Naive thymus-derived CD4-positive, alpha-beta T cell (primary cell): Measurements from ENCODE around the gene PCK2. TPM values are rescaled to one million over a fixed set of nuclear protein-coding genes. Genes with fewer than 3 reads are reported as not detected.

Experiments used
- ATAC-seq: fragments of 150-1000 bp; cut with Tn5 transposase; 2 replicates; pipeline ENCODE4 v1.10.0; 2021; ENCODE audit warnings: mild to moderate bottlenecking, moderate library complexity
- CTCF ChIA-PET: fragments of 350-600 bp; sonication (Branson Sonifier 250); formaldehyde crosslinking; loops from one replicate; lab custom pipeline; 2021; ENCODE audit warnings: antibody characterized with exemption; lab: Charles Lee
- POLR2A ChIA-PET: fragments of 350-600 bp; sonication (Branson Sonifier 250); formaldehyde crosslinking; loops from one replicate; lab custom pipeline; 2021; ENCODE audit warnings: antibody characterized with exemption, inconsistent platforms; lab: Charles Lee
- DNase-seq, 9 donors: peaks; one replicate each; pipeline versions ENCODE4 v3.0.0 to v3.0.0-alpha.2; 2020 to 2022; ENCODE audit warnings: mixed read lengths in 1 of 9
- H3K27ac ChIP-seq: one replicate; pipeline ENCODE4 v1.7.0; 2013; ENCODE audit warnings: mild to moderate bottlenecking, low read depth, low read length, moderate library complexity
- H3K27me3 ChIP-seq, 2 donors: one replicate each; pipeline ENCODE4 v1.7.0; 2013; ENCODE audit warnings: low read length in 2 of 2, mild to moderate bottlenecking in 2 of 2, moderate library complexity in 2 of 2; ENCODE audit not compliant: control insufficient read depth in 2 of 2, insufficient read depth in 2 of 2
- H3K36me3 ChIP-seq, 3 experiments: 1 replicate in 2 of 3; 2 replicates in 1 of 3; pipeline ENCODE4 v1.7.0; 2013; ENCODE audit warnings: low read length in 3 of 3, mild to moderate bottlenecking in 3 of 3, moderate library complexity in 1 of 3; ENCODE audit not compliant: insufficient read depth in 3 of 3, control insufficient read depth in 2 of 3
- H3K4me1 ChIP-seq, 2 donors: one replicate each; pipeline ENCODE4 v1.7.0; 2013; ENCODE audit warnings: low read length in 2 of 2, mild to moderate bottlenecking in 2 of 2, moderate library complexity in 1 of 2; ENCODE audit not compliant: control insufficient read depth in 2 of 2, insufficient read depth in 2 of 2
- H3K4me3 ChIP-seq: 2 replicates; pipeline ENCODE4 v1.7.0; 2013; ENCODE audit warnings: mild to moderate bottlenecking, low read length
- H3K9me3 ChIP-seq, 3 experiments: 1 replicate in 2 of 3; 2 replicates in 1 of 3; pipeline ENCODE4 v1.7.0; 2013; ENCODE audit warnings: low read length in 3 of 3; ENCODE audit not compliant: control insufficient read depth in 2 of 3
- H3K27ac Mint-ChIP-seq, 9 donors: one replicate each; pipeline ENCODE4 v1.8.0; 2020 to 2022; ENCODE audit warnings: mixed read lengths in 9 of 9, mild to moderate bottlenecking in 8 of 9, moderate library complexity in 5 of 9, inconsistent platforms in 2 of 9
- H3K27me3 Mint-ChIP-seq, 5 donors: one replicate each; pipeline ENCODE4 v1.8.0; 2021 to 2022; ENCODE audit warnings: mixed read lengths in 5 of 5, mild to moderate bottlenecking in 1 of 5
- H3K36me3 Mint-ChIP-seq, 5 donors: one replicate each; pipeline ENCODE4 v1.8.0; 2020 to 2022; ENCODE audit warnings: mixed read lengths in 5 of 5, mild to moderate bottlenecking in 3 of 5, inconsistent platforms in 1 of 5
- H3K4me1 Mint-ChIP-seq, 7 donors: one replicate each; pipeline ENCODE4 v1.8.0; 2020 to 2022; ENCODE audit warnings: mixed read lengths in 7 of 7, mild to moderate bottlenecking in 3 of 7, inconsistent platforms in 1 of 7
- H3K4me3 Mint-ChIP-seq, 10 donors: one replicate each; pipeline ENCODE4 v1.8.0; 2020 to 2022; ENCODE audit warnings: mild to moderate bottlenecking in 10 of 10, mixed read lengths in 10 of 10, moderate library complexity in 6 of 10, inconsistent platforms in 2 of 10
- H3K9me3 Mint-ChIP-seq, 11 donors: one replicate each; pipeline ENCODE4 v1.8.0; 2020 to 2022; ENCODE audit warnings: mixed read lengths in 11 of 11, mild to moderate bottlenecking in 4 of 11, inconsistent platforms in 1 of 11, moderate library complexity in 1 of 11
- intact Hi-C, 2 donors: fragments of 100-400 bp; cut with micrococcal nuclease; formaldehyde crosslinking; loops; one replicate each; pipeline ENCODE4 v1.15.1; 2023
- polyA plus RNA-seq, 2 donors: library from polyadenylated mRNA; unstranded; fragments of 300-500 nt; fragmentation: Illumina TruSeq; gene quantifications; one replicate each; pipeline ENCODE4 v1.2.3, GENCODE V29; 2021
- total RNA-seq, 6 experiments: library from RNA in 5 of 6; stranded (reverse) in 5 of 6; gene quantifications; 1 replicate in 5 of 6; 2 replicates in 1 of 6; pipeline ENCODE4 v1.2.3 and lab custom pipeline; 2021 to 2026

PCK2 gene
- total and polyA plus RNA-seq, 7 experiments from 2014 or later: 7.2 to 56.2 (median 14.4) TPM

GRCh38 chr14:24146978-24147760 lies 53.1 kb downstream of the PCK2 start, which contains the start of gene RNF31:
RNF31 (plus strand) TSS chr14:24147498; CDS start chr14:24147699, 201 bp downstream.
- intact Hi-C loops: loop anchor here (1.0 to 10.0 kb wide), 15 partner anchors 11 to 1052 kb away; partner anchors contain the start of genes BCL2L2 (in 2 of the 2), DCAF11 (in 2 of the 2), GMPR2 (in 2 of the 2) and IPO4 (in 2 of the 2)
- no peaks in the 10 kb centered on the region for H3K9me3 Mint-ChIP-seq
- ChIA-PET CTCF (interaction anchor here (0.7 to 4.8 kb wide), 5 partner anchors 14 to 57 kb away, joined by 3 to 36 read pairs (median 8); partner anchors contain the start of genes DCAF11, IRF9 and NRL), POLR2A (interaction anchor here (0.5 to 11.1 kb wide), 22 partner anchors 8 to 592 kb away, joined by 3 to 139 read pairs (median 4); partner anchors contain the start of genes CHMP4A, DCAF11, EMC9 and IRF9)
- H3K27ac Mint-ChIP-seq: peak within 1 kb of the TSS; percentile 94 to 98 (median 96)
- peak within 1 kb of the TSS; percentile 91 to 100 (median 98) for H3K4me3 Mint-ChIP-seq
- H3K4me3 ChIP-seq: peak within 1 kb of the TSS; percentile 98
- peaks cover 4 to 60% (median 12%) of the 10 kb centered on the region in 5 donors for H3K36me3 Mint-ChIP-seq
- H3K27me3 ChIP-seq: no peaks in the 10 kb centered on the region
- peak within 1 kb of the TSS; percentile 88 for H3K27ac ChIP-seq
- H3K36me3 ChIP-seq: peaks cover 9 to 51% (median 17%) of the 10 kb centered on the region in 3 experiments
- H3K4me1 Mint-ChIP-seq: peaks cover 39 to 73% (median 61%) of the 10 kb centered on the region in 7 donors
- peaks cover 35 to 47% of the 10 kb centered on the region in 2 donors for H3K4me1 ChIP-seq
- H3K9me3 ChIP-seq: no peaks in the 10 kb centered on the region
- ATAC-seq (peak; percentile 95), DNase-seq (peak; percentile 88 to 98 (median 96))
- no peaks in the 10 kb centered on the region for H3K27me3 Mint-ChIP-seq

- Histone ChIP-seq H3K27me3 (no peaks in the 10 kb centered on the region), H3K36me3 (peaks cover 9 to 55% (median 17%) of the 10 kb centered on the region in 3 experiments), H3K4me3 (peak overlapping the region; percentile 98), H3K27ac (peak overlapping the region; percentile 88), H3K4me1 (peaks cover 34 to 45% of the 10 kb centered on the region in 2 donors), H3K9me3 (no peaks in the 10 kb centered on the region)
- H3K4me3 Mint-ChIP-seq: peak overlapping the region; percentile 87 to 100 (median 95)
- H3K4me1 Mint-ChIP-seq: peaks cover 38 to 68% (median 58%) of the 10 kb centered on the region in 7 donors
- ChIA-PET CTCF (interaction anchor here (0.6 to 4.8 kb wide), 4 partner anchors 13 to 150 kb away, joined by 3 to 36 read pairs (median 8); partner anchors contain the start of gene IRF9), POLR2A (interaction anchor here (0.6 to 11.1 kb wide), 14 partner anchors 7 to 166 kb away, joined by 3 to 139 read pairs (median 7); partner anchors contain the start of genes CHMP4A, DCAF11, EMC9 and IPO4)
- H3K9me3 Mint-ChIP-seq: no peaks in the 10 kb centered on the region
- DNase-seq (no peak), ATAC-seq (no peak)
- H3K27me3 Mint-ChIP-seq: no peaks in the 10 kb centered on the region
- peak overlapping the region; percentile 32 to 97 (median 86) for H3K27ac Mint-ChIP-seq
- intact Hi-C loops: loop anchor here (1.0 to 10.0 kb wide), 14 partner anchors 12 to 1053 kb away; partner anchors contain the start of genes BCL2L2 (in 2 of the 2), DCAF11 (in 2 of the 2), GMPR2 (in 2 of the 2) and IRF9 (in 2 of the 2)
- peaks cover 4 to 59% (median 12%) of the 10 kb centered on the region in 5 donors for H3K36me3 Mint-ChIP-seq
Observed at GRCh38 chr14:24147761-24148428, 53.8 kb downstream of the PCK2 start.

- Histone ChIP-seq H3K4me3 (no peak overlapping the region), H3K27me3 (no peaks in the 10 kb centered on the region), H3K27ac (no peak overlapping the region), H3K9me3 (no peaks in the 10 kb centered on the region), H3K36me3 (peaks cover 9 to 47% (median 17%) of the 10 kb centered on the region in 3 experiments), H3K4me1 (peaks cover 34 to 39% of the 10 kb centered on the region in 2 donors)
- H3K36me3 Mint-ChIP-seq: peaks cover 0 to 48% (median 13%) of the 10 kb centered on the region in 5 donors
- no peaks in the 10 kb centered on the region for H3K27me3 Mint-ChIP-seq
- CTCF ChIA-PET: interaction anchor here (0.7 to 4.8 kb wide), 2 partner anchors 11 to 35 kb away, joined by 3 to 36 read pairs; partner anchors contain the start of genes DCAF11 and IRF9
- no peaks in the 10 kb centered on the region for H3K9me3 Mint-ChIP-seq
- POLR2A ChIA-PET: interaction anchor here (1.0 to 11.1 kb wide), 8 partner anchors 12 to 93 kb away, joined by 3 to 139 read pairs (median 5); partner anchors contain the start of genes DCAF11, EMC9, IPO4 and IRF9
- H3K4me1 Mint-ChIP-seq: peaks cover 34 to 58% (median 45%) of the 10 kb centered on the region in 7 donors
- peak overlapping the region in 3 of 9 donors; percentile 18 to 55 (median 48) for H3K27ac Mint-ChIP-seq
- ATAC-seq: no peak
- intact Hi-C loops: loop anchor here (10.0 kb wide), 2 partner anchors 845 to 1055 kb away; partner anchors contain the start of genes BCL2L2 (in 2 of the 2), PPP1R3E (in 2 of the 2), ACIN1 (in 1 of the 2) and C14orf119 (in 1 of the 2)
- DNase-seq: no peak
- H3K4me3 Mint-ChIP-seq: peak overlapping the region; percentile 47 to 100 (median 95)
Observed at GRCh38 chr14:24149302-24149969, 55.3 kb downstream of the PCK2 start.

GRCh38 chr14:24150061-24150460 lies 56.0 kb downstream of the PCK2 start:
- intact Hi-C loops: no loop called here

GRCh38 chr14:24150567-24150966 lies 56.5 kb downstream of the PCK2 start:
- H3K27ac Mint-ChIP-seq: peak overlapping the region in 5 of 9 donors; percentile 18 to 68 (median 28)
- no peaks in the 10 kb centered on the region for H3K27me3 Mint-ChIP-seq
- peak overlapping the region in 5 of 10 donors; percentile 20 to 56 (median 50) for H3K4me3 Mint-ChIP-seq
- H3K9me3 Mint-ChIP-seq: no peaks in the 10 kb centered on the region
- no peak overlapping the region for H3K27ac ChIP-seq
- no peaks in the 10 kb centered on the region for H3K9me3 ChIP-seq
- POLR2A ChIA-PET: interaction anchor here (0.5 to 11.1 kb wide), 11 partner anchors 10 to 119 kb away, joined by 3 to 139 read pairs (median 5); partner anchors contain the start of genes EMC9, IPO4, IRF9 and PSME1
- no peaks in the 10 kb centered on the region for H3K27me3 ChIP-seq
- CTCF ChIA-PET: interaction anchor here (1.0 to 1.6 kb wide), 4 partner anchors 10 to 157 kb away, joined by 3 to 14 read pairs (median 5); no protein-coding TSS in a partner anchor
- no peak overlapping the region for H3K4me3 ChIP-seq
- H3K4me1 ChIP-seq: peaks cover 23 to 28% of the 10 kb centered on the region in 2 donors
- H3K36me3 ChIP-seq: peaks cover 17 to 58% (median 26%) of the 10 kb centered on the region in 3 experiments
- DNase-seq (no peak), ATAC-seq (no peak)
- intact Hi-C loops: no loop called here
- peaks cover 24 to 48% (median 36%) of the 10 kb centered on the region in 7 donors for H3K4me1 Mint-ChIP-seq
- peaks cover 0 to 50% (median 19%) of the 10 kb centered on the region in 5 donors for H3K36me3 Mint-ChIP-seq

More at GRCh38 chr14:24150061-24150460, 56.0 kb downstream of the PCK2 start:
- H3K4me3 Mint-ChIP-seq: peak overlapping the region in 1 of 10 donors; percentile 50
- peaks cover 12 to 53% (median 21%) of the 10 kb centered on the region in 3 experiments for H3K36me3 ChIP-seq
- H3K27me3 Mint-ChIP-seq: no peaks in the 10 kb centered on the region
- peaks cover 29 to 53% (median 41%) of the 10 kb centered on the region in 7 donors for H3K4me1 Mint-ChIP-seq
- no peak overlapping the region for H3K4me3 ChIP-seq
- peaks cover 28 to 33% of the 10 kb centered on the region in 2 donors for H3K4me1 ChIP-seq
- DNase-seq (no peak), ATAC-seq (no peak)
- POLR2A ChIA-PET: interaction anchor here (1.0 to 11.1 kb wide), 7 partner anchors 10 to 93 kb away, joined by 3 to 139 read pairs (median 5); partner anchors contain the start of genes EMC9, IPO4, IRF9 and PSME1
- no peaks in the 10 kb centered on the region for H3K9me3 Mint-ChIP-seq
- CTCF ChIA-PET: interaction anchor here (0.7 to 4.8 kb wide), 4 partner anchors 10 to 36 kb away, joined by 3 to 36 read pairs (median 8); partner anchors contain the start of genes DCAF11 and IRF9
- H3K27ac Mint-ChIP-seq: peak overlapping the region in 3 of 9 donors; percentile 18 to 68 (median 52)
- H3K27ac ChIP-seq: no peak overlapping the region
- peaks cover 0 to 52% (median 17%) of the 10 kb centered on the region in 5 donors for H3K36me3 Mint-ChIP-seq
- no peaks in the 10 kb centered on the region for H3K27me3 ChIP-seq
- H3K9me3 ChIP-seq: no peaks in the 10 kb centered on the region
